Activated T-helper 1 cell treated with anti-CD3 and anti-CD28 coated beads, Interleukin-12 subunit alpha, Interleukin-12 subunit beta, Interleukin-2, Interleukin-4 antibody, amounts not matched to agents 30 ng/mL and 10 ng/mL and 1 ng/mL, durations not matched to agents 14 hours and 24 hours and 36 hours (primary cell): Measurements from ENCODE around the gene UACA. TPM values are rescaled to one million over a fixed set of nuclear protein-coding genes. Genes with fewer than 3 reads are reported as not detected.

Experiments
- DNase-seq: peaks from one replicate; pipeline ENCODE4 v3.0.0; 2021; ENCODE audit warnings: low spot score
- H3K27ac Mint-ChIP-seq: one replicate; pipeline ENCODE4 v1.8.0; 2021; ENCODE audit warnings: mild to moderate bottlenecking, mixed read lengths
- H3K27me3 Mint-ChIP-seq: one replicate; pipeline ENCODE4 v1.8.0; 2022; ENCODE audit warnings: mild to moderate bottlenecking, moderate library complexity, mixed read lengths; ENCODE audit not compliant: insufficient read depth
- H3K36me3 Mint-ChIP-seq: one replicate; pipeline ENCODE4 v1.8.0; 2021; ENCODE audit warnings: low read depth, mixed read lengths
- H3K4me1 Mint-ChIP-seq: one replicate; pipeline ENCODE4 v1.8.0; 2021; ENCODE audit warnings: low read depth, mixed read lengths
- H3K4me3 Mint-ChIP-seq: one replicate; pipeline ENCODE4 v1.8.0; 2021; ENCODE audit warnings: mild to moderate bottlenecking, moderate library complexity, mixed read lengths
- H3K9me3 Mint-ChIP-seq: one replicate; pipeline ENCODE4 v1.8.0; 2021; ENCODE audit warnings: mixed read lengths
- intact Hi-C: fragments of 100-400 bp; cut with micrococcal nuclease; formaldehyde crosslinking; loops from one replicate; pipeline ENCODE4 v1.15.1; 2024
- total RNA-seq: library from RNA; stranded (reverse); gene quantifications from 2 replicates; pipeline ENCODE4 v1.2.3, GENCODE V29; 2022

The UACA gene
- total RNA-seq, 1 donor from 2014 or later: 0.57 TPM

DNA sequence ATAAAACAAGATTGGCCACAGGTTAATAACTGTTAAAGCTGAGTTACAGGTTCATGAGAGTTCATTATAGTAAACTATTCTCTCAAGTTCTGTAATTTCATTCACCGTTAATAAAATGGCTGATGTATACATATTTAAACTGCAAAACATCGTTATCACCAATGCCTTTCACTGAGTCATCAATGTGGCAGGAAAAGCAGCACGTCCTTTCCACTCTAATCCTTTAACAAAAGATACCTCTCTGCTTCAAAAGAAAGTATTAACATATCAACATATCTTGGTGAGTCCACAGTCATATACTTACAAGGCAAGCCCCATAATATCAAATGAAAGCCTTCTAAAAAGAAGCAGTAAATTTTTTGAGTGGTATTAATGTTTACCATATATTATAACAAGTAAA lies 54.5 kb downstream of the UACA start:
- no peaks in the 10 kb centered on the region for H3K4me1 Mint-ChIP-seq
- no peak overlapping the region for H3K27ac Mint-ChIP-seq
- no peaks in the 10 kb centered on the region for H3K9me3 Mint-ChIP-seq
- intact Hi-C loops: no loop called here
- DNase-seq: no peak
- no peaks in the 10 kb centered on the region for H3K36me3 Mint-ChIP-seq
- H3K27me3 Mint-ChIP-seq: peaks cover 36% of the 10 kb centered on the region
- H3K4me3 Mint-ChIP-seq: no peak overlapping the region

DNA sequence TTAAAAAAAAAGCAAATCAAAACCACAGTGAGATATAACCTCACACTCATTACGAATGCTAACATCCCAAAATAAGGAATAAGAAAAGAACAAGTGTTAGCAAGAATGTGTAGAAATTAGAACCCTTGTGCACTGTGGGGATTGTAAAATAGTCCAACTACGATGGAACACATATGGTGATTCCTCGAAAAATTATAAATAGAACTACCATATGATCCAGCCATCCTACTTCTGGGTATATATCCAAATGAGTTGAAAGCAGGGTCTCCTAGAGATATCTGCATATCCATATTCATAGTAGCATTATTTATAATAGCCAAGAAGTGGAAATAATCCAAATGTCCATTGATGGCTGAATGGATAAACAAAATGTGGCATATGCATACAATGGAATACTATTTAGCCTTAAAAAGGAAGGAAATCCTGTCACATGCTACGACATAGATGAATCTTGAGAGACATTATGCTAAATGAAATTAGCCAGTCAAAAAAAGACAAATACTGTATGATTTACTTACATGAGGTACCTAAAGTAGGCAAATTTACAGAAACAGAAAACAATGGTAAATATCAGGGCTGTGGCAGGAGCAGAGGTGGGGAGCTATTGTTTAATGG lies 55.6 kb downstream of the UACA start:
- Mint-ChIP-seq H3K9me3 (no peaks in the 10 kb centered on the region), H3K27ac (no peak overlapping the region), H3K4me3 (no peak overlapping the region), H3K27me3 (peaks cover 34% of the 10 kb centered on the region), H3K36me3 (no peaks in the 10 kb centered on the region), H3K4me1 (no peaks in the 10 kb centered on the region)
- DNase-seq: no peak
- intact Hi-C loops: no loop called here

DNA sequence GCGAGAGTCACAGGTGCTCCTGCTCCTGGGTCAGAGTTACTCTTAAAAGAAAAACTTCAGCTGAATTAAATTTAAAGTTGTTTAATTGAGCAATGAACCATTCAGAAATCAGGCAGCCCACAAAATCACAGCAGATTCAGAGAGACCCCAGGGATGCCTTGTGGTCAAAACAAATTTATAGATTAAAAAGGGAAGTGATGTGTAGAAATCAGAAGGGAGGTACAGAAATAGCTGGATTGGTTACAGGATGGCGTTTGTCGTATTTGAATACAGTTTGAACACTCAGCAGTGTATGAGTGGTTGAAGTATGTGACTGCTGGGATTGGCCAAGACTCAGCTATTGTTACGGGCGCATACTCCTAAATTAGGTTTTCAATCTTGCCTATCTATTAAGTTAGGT lies 58.6 kb downstream of the UACA start:
- Mint-ChIP-seq H3K4me1 (no peaks in the 10 kb centered on the region), H3K9me3 (no peaks in the 10 kb centered on the region), H3K36me3 (no peaks in the 10 kb centered on the region), H3K27ac (no peak overlapping the region), H3K27me3 (peaks cover 32% of the 10 kb centered on the region), H3K4me3 (no peak overlapping the region)
- DNase-seq: no peak
- intact Hi-C loops: no loop called here

DNA sequence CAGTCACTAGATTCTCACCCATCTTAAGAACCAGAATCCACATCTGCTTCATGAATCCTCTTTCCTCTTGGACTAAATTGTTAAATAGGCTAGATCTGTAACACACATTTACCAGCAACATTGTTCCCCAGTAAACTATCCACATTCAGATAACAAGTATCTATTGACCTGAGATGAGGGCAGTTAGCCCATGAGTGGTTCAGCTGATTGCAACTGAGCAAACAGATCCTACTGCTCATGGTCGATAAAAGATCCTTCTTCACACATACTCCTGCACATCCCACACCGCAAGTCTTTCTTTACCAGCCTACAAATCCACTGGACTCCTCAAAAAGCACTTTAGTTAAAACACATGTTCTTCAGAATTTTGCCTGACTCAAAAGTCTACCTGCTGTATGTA lies 59.2 kb downstream of the UACA start:
- intact Hi-C loops: no loop called here
- H3K36me3 Mint-ChIP-seq: no peaks in the 10 kb centered on the region
- no peak for DNase-seq
- no peaks in the 10 kb centered on the region for H3K9me3 Mint-ChIP-seq
- H3K27me3 Mint-ChIP-seq: peaks cover 38% of the 10 kb centered on the region
- H3K4me3 Mint-ChIP-seq: no peak overlapping the region
- H3K4me1 Mint-ChIP-seq: no peaks in the 10 kb centered on the region
- no peak overlapping the region for H3K27ac Mint-ChIP-seq

DNA sequence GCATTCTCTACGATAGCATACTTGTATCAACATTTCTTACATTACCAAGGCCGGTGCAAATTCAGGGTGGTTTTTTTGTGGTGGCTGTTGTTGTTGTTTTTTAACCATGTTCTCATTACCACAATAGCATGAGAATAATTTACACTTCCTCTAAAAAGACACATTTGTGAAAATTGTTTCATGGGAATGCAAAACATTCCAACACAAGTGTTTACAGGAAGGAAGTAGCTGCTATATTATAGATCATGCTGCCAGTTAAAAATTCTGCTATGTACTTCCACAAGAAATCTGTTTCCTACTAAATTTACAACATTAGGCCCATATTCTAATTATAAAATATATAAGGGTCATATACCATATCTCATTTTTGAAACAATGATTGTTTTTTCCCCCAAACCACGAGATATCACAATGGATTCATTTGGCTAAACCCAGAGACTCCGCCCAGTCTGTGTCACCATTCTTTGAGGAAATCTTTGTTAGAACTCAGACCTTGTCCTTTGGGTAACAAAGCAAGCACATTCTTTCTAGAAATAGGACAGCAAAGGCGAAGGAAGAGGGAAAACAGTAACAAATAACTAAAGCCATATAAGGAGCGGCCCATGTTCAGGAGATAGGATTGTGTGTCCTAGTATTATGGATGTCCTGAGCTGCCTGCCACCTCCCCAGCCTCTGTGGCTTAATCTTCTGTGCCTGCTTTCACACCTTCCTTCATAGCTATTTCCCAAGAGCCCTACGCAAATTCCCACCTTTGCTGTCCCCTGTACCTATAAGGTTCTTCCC lies 60.1 kb downstream of the UACA start:
- DNase-seq: no peak
- Mint-ChIP-seq H3K27ac (no peak overlapping the region), H3K4me3 (no peak overlapping the region), H3K4me1 (no peaks in the 10 kb centered on the region), H3K36me3 (no peaks in the 10 kb centered on the region), H3K27me3 (peaks cover 44% of the 10 kb centered on the region), H3K9me3 (no peaks in the 10 kb centered on the region)
- intact Hi-C loops: no loop called here

DNA sequence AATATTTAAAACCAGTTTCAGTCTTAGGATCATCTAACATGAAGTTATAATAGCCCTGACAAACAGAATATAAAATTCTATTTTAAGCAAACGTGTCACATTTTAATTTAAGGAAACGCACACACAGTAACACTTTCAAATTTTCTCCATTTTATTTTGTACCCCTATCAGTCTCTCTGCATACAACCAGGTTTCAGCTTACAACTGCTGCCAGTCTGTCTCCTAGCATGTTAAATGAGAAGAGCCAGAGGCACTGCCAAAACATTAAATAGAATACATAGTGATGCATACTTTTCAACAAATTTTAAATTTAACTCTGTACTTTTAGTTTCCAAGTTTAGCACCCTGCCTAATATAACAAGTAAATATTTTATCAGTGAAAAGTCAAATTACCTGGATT lies 60.8 kb downstream of the UACA start:
- H3K27me3 Mint-ChIP-seq: peaks cover 44% of the 10 kb centered on the region
- H3K36me3 Mint-ChIP-seq: no peaks in the 10 kb centered on the region
- H3K27ac Mint-ChIP-seq: no peak overlapping the region
- no peaks in the 10 kb centered on the region for H3K9me3 Mint-ChIP-seq
- no peak overlapping the region for H3K4me3 Mint-ChIP-seq
- intact Hi-C loops: no loop called here
- H3K4me1 Mint-ChIP-seq: no peaks in the 10 kb centered on the region
- DNase-seq: no peak

DNA sequence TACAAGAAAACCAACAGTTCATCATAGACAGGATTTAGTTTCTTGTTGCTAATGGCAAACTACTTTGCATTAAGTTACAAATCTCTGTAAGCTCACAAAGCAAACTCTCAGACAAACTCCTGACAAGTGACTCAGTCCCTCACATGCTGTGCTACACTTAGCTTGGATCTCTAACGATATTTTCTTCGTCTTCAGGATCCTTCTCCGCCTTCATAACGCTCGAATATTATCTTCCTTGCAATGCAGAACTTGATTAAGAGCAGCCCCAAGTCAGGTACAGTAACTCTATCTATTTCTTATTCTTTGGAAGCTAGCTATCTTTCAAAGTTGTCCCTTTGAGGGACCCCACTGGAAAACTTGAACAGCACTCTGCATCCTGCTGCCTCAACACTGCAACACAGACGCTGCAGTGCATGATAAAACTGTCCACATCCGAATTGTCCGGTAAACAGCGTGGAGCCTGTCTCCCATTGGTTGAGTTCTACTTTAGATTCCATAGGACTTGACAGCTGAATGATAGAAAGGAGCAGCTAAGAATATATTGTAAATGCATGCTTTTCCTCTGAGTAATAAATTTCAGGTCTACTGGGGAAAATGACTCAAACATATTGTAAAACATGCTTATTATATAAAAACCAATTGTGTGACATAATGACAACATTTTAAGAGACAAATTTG lies 61.3 kb downstream of the UACA start:
- no peaks in the 10 kb centered on the region for H3K9me3 Mint-ChIP-seq
- H3K27ac Mint-ChIP-seq: no peak overlapping the region
- H3K4me1 Mint-ChIP-seq: no peaks in the 10 kb centered on the region
- H3K27me3 Mint-ChIP-seq: peaks cover 42% of the 10 kb centered on the region
- intact Hi-C loops: no loop called here
- DNase-seq: no peak
- no peak overlapping the region for H3K4me3 Mint-ChIP-seq
- no peaks in the 10 kb centered on the region for H3K36me3 Mint-ChIP-seq

DNA sequence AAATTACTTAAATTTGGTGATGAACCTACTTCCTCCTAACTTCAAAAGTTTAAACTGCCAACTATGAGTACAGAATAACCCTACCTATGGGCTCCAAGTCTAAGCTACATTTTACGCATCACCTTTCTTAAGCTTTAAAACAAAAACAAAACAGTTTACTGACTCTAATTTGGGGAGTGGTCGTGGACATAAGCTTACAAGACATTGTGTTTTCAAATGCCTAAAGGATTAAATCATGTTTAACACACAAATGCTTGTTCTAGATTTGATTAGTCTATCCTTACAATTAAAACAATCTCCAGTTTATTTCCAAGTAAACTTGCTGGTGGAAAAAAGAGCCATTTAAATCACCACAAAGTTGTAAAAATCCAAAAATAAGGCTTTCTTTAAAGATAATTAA lies 62.2 kb downstream of the UACA start:
- no peaks in the 10 kb centered on the region for H3K9me3 Mint-ChIP-seq
- intact Hi-C loops: no loop called here
- H3K4me1 Mint-ChIP-seq: no peaks in the 10 kb centered on the region
- H3K27ac Mint-ChIP-seq: no peak overlapping the region
- no peak overlapping the region for H3K4me3 Mint-ChIP-seq
- DNase-seq: no peak
- H3K36me3 Mint-ChIP-seq: no peaks in the 10 kb centered on the region
- H3K27me3 Mint-ChIP-seq: peaks cover 39% of the 10 kb centered on the region

DNA sequence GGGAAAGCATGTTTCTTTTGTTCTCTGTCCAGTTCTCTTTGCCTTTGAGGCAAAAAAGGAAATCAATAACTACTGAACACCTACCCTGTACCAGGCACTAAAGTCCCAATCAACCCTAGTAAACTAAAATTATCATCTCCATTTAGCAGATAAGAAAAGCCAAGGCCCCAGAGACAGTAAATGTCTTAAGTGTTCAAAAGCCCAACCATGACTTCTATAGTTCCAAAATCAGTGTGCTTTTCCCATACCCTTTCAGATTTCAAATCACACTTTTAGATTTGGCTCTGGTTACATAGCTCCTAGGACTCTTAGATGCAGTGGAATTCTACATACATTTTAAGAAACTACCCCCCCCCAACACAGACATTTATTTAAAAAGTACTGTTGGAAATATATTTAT lies 63.5 kb downstream of the UACA start:
- Mint-ChIP-seq H3K27ac (no peak overlapping the region), H3K4me3 (no peak overlapping the region), H3K36me3 (no peaks in the 10 kb centered on the region), H3K9me3 (no peaks in the 10 kb centered on the region), H3K4me1 (no peaks in the 10 kb centered on the region), H3K27me3 (peaks cover 41% of the 10 kb centered on the region)
- intact Hi-C loops: no loop called here
- DNase-seq: no peak

DNA sequence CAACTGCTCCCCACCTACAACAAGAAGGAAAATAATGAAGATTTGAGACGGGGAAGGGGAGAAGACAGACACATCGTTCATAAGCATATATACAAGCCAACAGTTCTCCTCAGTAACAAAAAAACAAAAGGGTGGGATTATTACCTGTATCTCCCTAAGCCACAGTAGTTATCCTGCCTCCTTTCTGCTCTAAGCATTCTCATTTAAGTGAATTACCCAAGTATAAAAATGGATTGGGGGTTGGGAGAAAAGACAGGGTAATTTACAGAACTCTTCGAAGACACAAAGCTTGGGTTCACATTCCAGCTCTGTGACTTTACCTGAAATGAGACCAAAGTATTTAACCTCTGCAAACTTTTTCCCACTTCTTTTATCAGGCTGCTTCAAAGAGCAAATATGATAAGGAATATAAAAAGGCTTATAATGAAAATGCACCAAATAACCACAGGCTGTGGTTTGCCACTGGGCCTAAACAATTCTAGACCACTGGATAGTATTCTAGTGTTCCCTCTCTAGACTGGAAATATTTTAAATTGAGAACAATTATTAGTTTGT lies 64.4 kb downstream of the UACA start:
- Mint-ChIP-seq H3K9me3 (no peaks in the 10 kb centered on the region), H3K4me3 (no peak overlapping the region), H3K4me1 (no peaks in the 10 kb centered on the region), H3K36me3 (no peaks in the 10 kb centered on the region), H3K27ac (no peak overlapping the region), H3K27me3 (peaks cover 41% of the 10 kb centered on the region)
- intact Hi-C loops: no loop called here
- no peak for DNase-seq

DNA sequence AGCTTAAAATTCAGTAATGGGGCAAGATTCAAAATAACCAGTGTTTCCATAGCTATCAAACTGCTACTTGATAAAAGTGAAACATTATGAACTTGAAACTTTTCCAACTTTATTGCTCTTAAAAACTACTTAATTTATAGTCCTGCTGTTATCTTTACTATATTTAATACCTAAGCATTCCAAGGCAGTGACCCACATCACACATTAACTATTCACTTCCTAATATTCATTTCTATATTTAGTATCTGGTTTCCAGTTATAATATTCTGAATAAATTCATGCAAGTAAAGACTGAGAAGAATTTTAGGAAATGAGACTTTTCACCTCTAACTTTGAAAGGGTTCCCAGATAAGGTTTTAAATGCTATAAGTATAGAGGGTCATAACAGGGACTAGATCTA lies 64.9 kb downstream of the UACA start:
- H3K27ac Mint-ChIP-seq: no peak overlapping the region
- no peaks in the 10 kb centered on the region for H3K36me3 Mint-ChIP-seq
- H3K27me3 Mint-ChIP-seq: peaks cover 38% of the 10 kb centered on the region
- intact Hi-C loops: no loop called here
- no peak for DNase-seq
- H3K9me3 Mint-ChIP-seq: no peaks in the 10 kb centered on the region
- H3K4me1 Mint-ChIP-seq: no peaks in the 10 kb centered on the region
- H3K4me3 Mint-ChIP-seq: no peak overlapping the region

DNA sequence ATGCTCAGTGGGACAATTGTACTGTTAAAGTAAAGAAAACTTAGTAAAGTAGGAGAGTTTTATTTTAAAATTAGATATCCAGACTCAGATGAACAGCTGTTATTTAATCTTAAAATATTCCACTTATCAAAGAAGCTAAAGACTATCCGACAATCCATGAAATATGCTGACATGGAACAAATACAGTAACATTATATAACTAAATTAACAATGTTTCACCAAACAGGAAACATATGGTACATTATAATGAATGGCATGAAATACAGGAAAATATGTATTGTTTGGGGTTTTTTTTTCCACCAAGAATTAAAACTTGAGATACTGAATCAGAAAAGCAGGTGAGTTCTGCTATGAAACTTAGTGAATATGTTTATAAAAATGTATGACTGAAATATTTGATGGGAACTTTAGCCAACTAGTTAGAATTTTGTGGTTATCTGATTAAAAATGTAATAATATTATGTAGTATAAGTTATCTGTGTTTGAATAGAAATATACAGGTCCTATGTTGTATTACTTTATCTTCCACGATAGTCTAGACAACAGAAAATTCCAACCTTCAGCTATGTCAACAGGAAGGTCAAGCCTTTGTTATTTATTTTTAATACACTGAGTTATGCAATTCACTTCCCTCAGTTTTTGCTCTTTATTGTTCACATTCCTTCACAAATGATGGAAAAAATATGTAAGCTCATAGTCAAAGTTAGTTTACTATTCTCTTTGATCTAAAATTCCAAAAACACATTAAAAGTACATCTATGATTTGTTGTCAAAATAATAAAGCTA lies 72.7 kb downstream of the UACA start:
- no peaks in the 10 kb centered on the region for H3K9me3 Mint-ChIP-seq
- H3K27ac Mint-ChIP-seq: no peak overlapping the region
- DNase-seq: no peak
- H3K27me3 Mint-ChIP-seq: peaks cover 6% of the 10 kb centered on the region
- intact Hi-C loops: no loop called here
- H3K4me1 Mint-ChIP-seq: no peaks in the 10 kb centered on the region
- no peak overlapping the region for H3K4me3 Mint-ChIP-seq
- no peaks in the 10 kb centered on the region for H3K36me3 Mint-ChIP-seq
